GM21619 (cell line): ENCODE results near the gene YJU2.

Experiments used
- ATAC-seq: cut with Tn5 transposase; IDR thresholded peaks from one replicate; pipeline ENCODE4 v1.9.1; 2021; ENCODE audit not compliant: unreplicated experiment

The YJU2 gene

GRCh38 chr19:4295972-4296771 lies 49.3 kb downstream of the YJU2 start:
- no peak for ATAC-seq

GRCh38 chr19:4297901-4298809 lies 51.3 kb downstream of the YJU2 start:
- no peak for ATAC-seq

- no peak for ATAC-seq
Measured at GRCh38 chr19:4298810-4299550, 52.1 kb downstream of the YJU2 start.

GRCh38 chr19:4300589-4300988 lies 53.7 kb downstream of the YJU2 start:
- ATAC-seq = no peak

GRCh38 chr19:4301590-4302242 lies 54.8 kb downstream of the YJU2 start:
- ATAC-seq = no peak

GRCh38 chr19:4302243-4302640 lies 55.4 kb downstream of the YJU2 start, which contains the start of gene TMIGD2:
TSS of gene TMIGD2 (minus strand) at chr19:4302389. CDS start at chr19:4302385, 4 bp downstream.
- no peak for ATAC-seq

- no peak for ATAC-seq
Measured at GRCh38 chr19:4303819-4304537, 57.1 kb downstream of the YJU2 start.

- no peak for ATAC-seq
Measured at GRCh38 chr19:4304538-4305256, 57.8 kb downstream of the YJU2 start, which contains the start of gene FSD1. TSS of gene FSD1 (plus strand) at chr19:4304598. CDS start at chr19:4304747, 149 bp downstream.

- no peak for ATAC-seq
Measured at GRCh38 chr19:4305257-4305612, 58.4 kb downstream of the YJU2 start.

- ATAC-seq = no peak
Measured at GRCh38 chr19:4305659-4306058, 58.8 kb downstream of the YJU2 start.

GRCh38 chr19:4310247-4311121 lies 63.6 kb downstream of the YJU2 start:
- no peak for ATAC-seq

- no peak for ATAC-seq
Measured at GRCh38 chr19:4313847-4314490, 67.1 kb downstream of the YJU2 start.

- ATAC-seq = no peak
Measured at GRCh38 chr19:4316956-4317355, 70.1 kb downstream of the YJU2 start.

- no peak for ATAC-seq
Measured at GRCh38 chr19:4318460-4318859, 71.6 kb downstream of the YJU2 start.
